DND-41 (cell line): Measurements from ENCODE around the gene WNT3A.

ENCODE experiments used
- ATAC-seq: fragments of 200-7000 bp; cut with Tn5 transposase; 3 replicates; pipeline ENCODE4 v1.9.1; 2021; ENCODE audit warnings: low read depth; ENCODE audit not compliant: insufficient read depth
- DNase-seq: peaks from one replicate; pipeline ENCODE4 v3.0.0-alpha.2; 2020
- H2AFZ ChIP-seq: 2 replicates; pipeline ENCODE4 v1.6.0; 2012; ENCODE audit warnings: low read depth, low read length
- H3K27ac ChIP-seq: 2 replicates; pipeline ENCODE4 v1.5.1; 2012; ENCODE audit warnings: low read length, inconsistent platforms
- H3K27me3 ChIP-seq: fragments of 200-600 bp; sonication (generic); 2 replicates; pipeline ENCODE4 v1.6.0; 2012; ENCODE audit warnings: low read length, mild to moderate bottlenecking, inconsistent platforms; ENCODE audit not compliant: insufficient read depth, poor library complexity
- H3K36me3 ChIP-seq: 2 replicates; pipeline ENCODE4 v1.5.1; 2012; ENCODE audit warnings: low read length, inconsistent platforms; ENCODE audit not compliant: insufficient read depth
- H3K4me1 ChIP-seq: 2 replicates; pipeline ENCODE4 v1.5.1; 2012; ENCODE audit warnings: mild to moderate bottlenecking, low read length; ENCODE audit not compliant: insufficient read depth
- H3K4me2 ChIP-seq: 2 replicates; pipeline ENCODE4 v1.6.0; 2012; ENCODE audit warnings: mild to moderate bottlenecking, moderate library complexity, low read length, inconsistent platforms; ENCODE audit not compliant: insufficient read depth
- H3K4me3 ChIP-seq, 2 experiments: fragments of 200-600 bp in 1 of 2; shearing (Covaris generic) in 1 of 2; 2 replicates each; pipeline ENCODE4 v1.5.1; 2012 to 2016; ENCODE audit warnings: inconsistent platforms in 2 of 2, low read length in 2 of 2, mild to moderate bottlenecking in 2 of 2, low read depth in 1 of 2, moderate library complexity in 1 of 2
- H3K79me2 ChIP-seq: 2 replicates; pipeline ENCODE4 v1.6.0; 2012; ENCODE audit warnings: low read length, inconsistent platforms; ENCODE audit not compliant: insufficient read depth
- H3K9ac ChIP-seq: 2 replicates; pipeline ENCODE4 v1.6.0; 2012; ENCODE audit warnings: low read depth, mild to moderate bottlenecking, inconsistent platforms, low read length, moderate library complexity
- H3K9me3 ChIP-seq: 2 replicates; pipeline ENCODE4 v1.5.1; 2012; ENCODE audit warnings: low read length, moderate library complexity, mild to moderate bottlenecking, inconsistent platforms; ENCODE audit not compliant: insufficient read depth, severe bottlenecking
- H4K20me1 ChIP-seq: 2 replicates; pipeline ENCODE4 v1.6.0; 2012; ENCODE audit warnings: low read length; ENCODE audit not compliant: insufficient read depth
- EZH2 ChIP-seq: IDR thresholded peaks from 3 replicates; pipeline ENCODE4 v1.6.1; 2012; ENCODE audit warnings: borderline replicate concordance, low read depth, mild to moderate bottlenecking, moderate library complexity, low read length, inconsistent platforms; ENCODE audit not compliant: severe bottlenecking
- TF ChIP-seq, protein P1 (sequence below): IDR thresholded peaks from 2 replicates; pipeline ENCODE4 v1.5.1; 2012; ENCODE audit warnings: borderline replicate concordance, low read length, moderate library complexity, mild to moderate bottlenecking; ENCODE audit not compliant: poor library complexity, severe bottlenecking; ENCODE audit errors: extremely low read depth

Gene WNT3A

GRCh38 chr1:228045405-228045804 is 38.6 kb downstream of the WNT3A start:
- no peak overlapping the region for H3K4me3 ChIP-seq
- no peaks in the 10 kb centered on the region for H3K9me3 ChIP-seq
- ATAC-seq = no peak
- no peaks in the 10 kb centered on the region for H3K4me1 ChIP-seq
- no peak overlapping the region for H3K9ac ChIP-seq
- no peak overlapping the region for H3K4me2 ChIP-seq
- H2AFZ ChIP-seq = no peak overlapping the region
- H4K20me1 ChIP-seq = no peaks in the 10 kb centered on the region
- H3K27ac ChIP-seq = no peak overlapping the region
- TF ChIP-seq EZH2 = no peak
- TF ChIP-seq, protein P1, sequence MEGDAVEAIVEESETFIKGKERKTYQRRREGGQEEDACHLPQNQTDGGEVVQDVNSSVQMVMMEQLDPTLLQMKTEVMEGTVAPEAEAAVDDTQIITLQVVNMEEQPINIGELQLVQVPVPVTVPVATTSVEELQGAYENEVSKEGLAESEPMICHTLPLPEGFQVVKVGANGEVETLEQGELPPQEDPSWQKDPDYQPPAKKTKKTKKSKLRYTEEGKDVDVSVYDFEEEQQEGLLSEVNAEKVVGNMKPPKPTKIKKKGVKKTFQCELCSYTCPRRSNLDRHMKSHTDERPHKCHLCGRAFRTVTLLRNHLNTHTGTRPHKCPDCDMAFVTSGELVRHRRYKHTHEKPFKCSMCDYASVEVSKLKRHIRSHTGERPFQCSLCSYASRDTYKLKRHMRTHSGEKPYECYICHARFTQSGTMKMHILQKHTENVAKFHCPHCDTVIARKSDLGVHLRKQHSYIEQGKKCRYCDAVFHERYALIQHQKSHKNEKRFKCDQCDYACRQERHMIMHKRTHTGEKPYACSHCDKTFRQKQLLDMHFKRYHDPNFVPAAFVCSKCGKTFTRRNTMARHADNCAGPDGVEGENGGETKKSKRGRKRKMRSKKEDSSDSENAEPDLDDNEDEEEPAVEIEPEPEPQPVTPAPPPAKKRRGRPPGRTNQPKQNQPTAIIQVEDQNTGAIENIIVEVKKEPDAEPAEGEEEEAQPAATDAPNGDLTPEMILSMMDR = no peak
- H3K36me3 ChIP-seq = no peaks in the 10 kb centered on the region
- no peaks in the 10 kb centered on the region for H3K27me3 ChIP-seq
- H3K79me2 ChIP-seq = no peaks in the 10 kb centered on the region
- DNase-seq = no peak

DNA sequence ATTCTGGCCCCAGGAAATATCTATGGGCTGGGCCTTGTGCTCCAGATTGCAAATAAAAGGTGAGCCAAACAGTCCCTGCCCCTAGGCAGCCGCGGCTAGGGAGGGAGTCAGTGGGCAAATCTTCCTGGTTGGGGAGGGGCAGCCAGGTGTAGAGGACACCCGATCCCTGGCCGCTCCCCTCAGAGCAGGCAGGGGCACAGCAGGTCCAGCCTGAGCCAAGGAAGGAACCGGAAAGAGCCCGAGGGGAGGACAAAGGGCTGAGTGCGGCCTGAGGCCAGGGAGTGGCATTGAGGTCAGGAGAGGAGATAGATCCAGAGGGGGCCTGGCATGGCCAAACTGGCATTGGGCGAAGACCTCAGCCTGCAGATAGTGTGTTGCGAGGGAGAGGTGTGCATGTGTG is 39.1 kb downstream of the WNT3A start:
- no peaks in the 10 kb centered on the region for H3K4me1 ChIP-seq
- no peak overlapping the region for H2AFZ ChIP-seq
- H3K9ac ChIP-seq = no peak overlapping the region
- no peak overlapping the region for H3K4me2 ChIP-seq
- no peaks in the 10 kb centered on the region for H3K36me3 ChIP-seq
- H3K4me3 ChIP-seq = no peak overlapping the region
- H3K9me3 ChIP-seq = no peaks in the 10 kb centered on the region
- DNase-seq (no peak), ATAC-seq (no peak)
- no peak overlapping the region for H3K27ac ChIP-seq
- no peaks in the 10 kb centered on the region for H4K20me1 ChIP-seq
- no peak for TF ChIP-seq EZH2
- TF ChIP-seq, protein P1 = no peak
- H3K79me2 ChIP-seq = no peaks in the 10 kb centered on the region
- H3K27me3 ChIP-seq = no peaks in the 10 kb centered on the region

DNA sequence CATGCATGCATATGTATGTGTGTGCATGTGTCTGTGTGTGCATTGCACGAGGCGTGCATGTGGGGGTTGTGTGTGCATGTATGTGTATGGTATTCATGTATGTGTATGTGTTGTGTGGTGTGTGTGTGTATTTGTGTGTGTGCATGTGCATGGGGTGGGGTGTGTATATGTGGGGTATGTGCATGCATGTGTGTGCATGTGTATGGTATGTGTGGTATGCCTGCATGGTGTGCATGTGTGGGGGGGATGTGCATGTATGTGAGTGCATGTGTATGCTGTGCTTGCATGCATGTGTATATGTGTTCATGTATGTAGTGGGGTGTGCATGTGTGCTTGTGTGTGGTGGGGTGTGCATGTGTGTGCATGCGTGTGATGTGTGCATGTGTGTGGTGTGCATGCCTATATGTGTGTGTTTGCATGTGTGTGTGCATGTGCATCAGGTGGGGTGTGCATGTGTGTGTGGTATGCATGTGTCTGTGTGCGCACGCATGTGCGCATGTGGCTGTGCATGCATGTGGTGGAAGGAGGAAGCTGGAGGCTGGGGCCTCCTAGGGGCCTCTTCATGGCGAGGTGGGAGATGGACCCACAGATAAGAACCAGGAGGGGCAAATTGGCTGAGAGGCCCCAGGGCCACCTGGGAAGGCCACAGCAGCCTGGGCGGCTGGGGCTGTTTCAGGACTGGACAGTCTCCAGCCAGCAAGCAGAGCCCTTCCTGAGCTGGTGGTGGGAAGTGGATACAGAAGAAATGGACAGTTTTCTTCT is 39.8 kb downstream of the WNT3A start:
- H3K27ac ChIP-seq = no peak overlapping the region
- no peak overlapping the region for H3K4me3 ChIP-seq
- no peaks in the 10 kb centered on the region for H4K20me1 ChIP-seq
- TF ChIP-seq, protein P1 = no peak
- no peak for TF ChIP-seq EZH2
- no peak overlapping the region for H3K4me2 ChIP-seq
- H3K4me1 ChIP-seq = no peaks in the 10 kb centered on the region
- no peak overlapping the region for H3K9ac ChIP-seq
- no peaks in the 10 kb centered on the region for H3K27me3 ChIP-seq
- H3K79me2 ChIP-seq = no peaks in the 10 kb centered on the region
- H3K36me3 ChIP-seq = no peaks in the 10 kb centered on the region
- no peak for ATAC-seq
- H2AFZ ChIP-seq = no peak overlapping the region
- no peak for DNase-seq
- no peaks in the 10 kb centered on the region for H3K9me3 ChIP-seq

DNA sequence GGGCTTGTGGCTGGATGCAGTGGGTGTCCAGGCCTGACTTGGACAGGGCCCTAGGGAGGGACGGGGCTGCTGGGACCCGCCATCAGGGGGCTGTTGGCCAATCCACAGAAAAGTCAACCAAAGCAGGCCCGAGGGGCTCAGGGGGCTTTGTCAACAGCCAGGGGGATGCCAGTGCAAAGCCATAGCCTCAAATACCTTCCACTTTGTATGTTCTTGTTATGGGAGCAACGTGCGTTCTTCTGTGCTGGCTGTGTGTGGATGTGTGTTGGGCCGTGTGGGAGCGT is 40.3 kb downstream of the WNT3A start:
- no peak for ATAC-seq
- TF ChIP-seq EZH2 = no peak
- TF ChIP-seq, protein P1 = no peak
- Histone ChIP-seq H4K20me1 (no peaks in the 10 kb centered on the region), H3K79me2 (no peaks in the 10 kb centered on the region), H3K4me3 (no peak overlapping the region), H3K4me2 (no peak overlapping the region), H3K9ac (no peak overlapping the region), H3K4me1 (no peaks in the 10 kb centered on the region), H3K36me3 (no peaks in the 10 kb centered on the region), H3K9me3 (no peaks in the 10 kb centered on the region), H3K27ac (no peak overlapping the region), H3K27me3 (no peaks in the 10 kb centered on the region), H2AFZ (no peak overlapping the region)
- DNase-seq = no peak
